ENCODE data around the gene SARS2.

GRCh38 chr19:38951187-38951586, 20.6 kb upstream of the SARS2 start:
- TF ChIP-seq POLR2A (IDR thresholded peaks at IDR 0.05) (no peak), CTCF (IDR thresholded peaks at IDR 0.05) (no peak)
